K562 (cell line): ENCODE results near the gene CDX1. TPM values are rescaled to one million over a fixed set of nuclear protein-coding genes. Genes with fewer than 3 reads are reported as not detected.

Experiments used
- ATAC-seq: fragments of 200-7000 bp; cut with Tn5 transposase; 3 replicates; pipeline ENCODE4 v1.9.1; 2020; ENCODE audit warnings: moderate library complexity
- BruUV-seq: library from RNA; stranded (reverse); fragments of 400-500 nt; replicated peaks from 2 replicates; lab custom pipeline; 2021; lab: Mats Ljungman, UMichigan
- CTCF ChIA-PET: fragments of 300-600 bp; formaldehyde crosslinking; extraction: SDS; loops from one replicate; lab custom pipeline; 2021; ENCODE audit warnings: low intra/inter-chr PET ratio; lab: Yijun Ruan, JAX
- POLR2A ChIA-PET: fragments of 300-600, 350-650 bp; sonication (Branson Sonifier 250); formaldehyde crosslinking; extraction: SDS; loops from one replicate; lab custom pipeline; 2021; ENCODE audit warnings: antibody characterized with exemption, inconsistent platforms; lab: Yijun Ruan, JAX
- DNase-seq, 4 experiments: peaks; one replicate each; pipeline versions ENCODE4 v3.0.0 to v3.0.0-alpha.2; 2011 to 2018; ENCODE audit warnings: low spot score in 3 of 4, mixed read lengths in 3 of 4; ENCODE audit errors: extremely low read depth in 1 of 4
- FAIRE-seq: peaks from 2 replicates; lab custom pipeline; 2011; peaks lifted over from hg19 to GRCh38; lab: Jason Lieb, UNC
- H2AFZ ChIP-seq: 2 replicates; pipeline ENCODE4 v1.6.0; 2011; ENCODE audit warnings: low read depth, low read length, control low read depth, inconsistent platforms
- H3K27ac ChIP-seq: fragments of 200-600 bp; 3 replicates; pipeline ENCODE4 v1.8.0; 2011; ENCODE audit warnings: low read depth, mild to moderate bottlenecking, control low read depth, inconsistent platforms, low read length, moderate library complexity, mixed read lengths; ENCODE audit errors: extremely low read depth
- H3K27me3 ChIP-seq, 2 experiments: fragments of 300-600 bp in 1 of 2; 2 replicates in 1 of 2; 3 replicates in 1 of 2; pipeline versions ENCODE4 v1.6.0 to v1.8.0; 2011; ENCODE audit warnings: inconsistent platforms in 2 of 2, low read length in 2 of 2, mild to moderate bottlenecking in 1 of 2, mixed read lengths in 1 of 2, moderate library complexity in 1 of 2; ENCODE audit not compliant: control insufficient read depth in 2 of 2, insufficient read depth in 2 of 2
- H3K36me3 ChIP-seq: fragments of 300-600 bp; 3 replicates; pipeline ENCODE4 v1.8.0; 2011; ENCODE audit warnings: mild to moderate bottlenecking, low read length, inconsistent platforms; ENCODE audit not compliant: control insufficient read depth, insufficient read depth
- H3K4me1 ChIP-seq, 2 experiments: fragments of 200-600 bp in 1 of 2; replicated peaks in 1 of 2; 2 replicates in 1 of 2; 3 replicates in 1 of 2; pipeline versions ENCODE4 v1.5.1 to v1.8.0; 2011; ENCODE audit warnings: inconsistent platforms in 2 of 2, low read length in 2 of 2, mild to moderate bottlenecking in 1 of 2, mixed read lengths in 1 of 2, moderate library complexity in 1 of 2; ENCODE audit not compliant: control insufficient read depth in 2 of 2, insufficient read depth in 2 of 2
- H3K4me2 ChIP-seq: 2 replicates; pipeline ENCODE4 v1.6.1; 2011; ENCODE audit warnings: low read length, control low read depth, inconsistent platforms, mixed read lengths; ENCODE audit not compliant: insufficient read depth
- H3K4me3 ChIP-seq: fragments of 200-600 bp; sonication (generic), shearing (Covaris generic); 2 replicates; pipeline ENCODE4 v1.5.1; 2016; ENCODE audit warnings: control low read depth, inconsistent platforms
- H3K79me2 ChIP-seq: fragments of 200-600 bp; 3 replicates; pipeline ENCODE4 v1.8.0; 2011; ENCODE audit warnings: low read length, inconsistent platforms; ENCODE audit not compliant: control insufficient read depth, insufficient read depth
- H3K9ac ChIP-seq, 2 experiments: 2 replicates each; pipeline versions ENCODE4 v1.6.0 to v1.6.1; 2011; ENCODE audit warnings: low read depth in 2 of 2, low read length in 2 of 2, control low read depth in 1 of 2, inconsistent platforms in 1 of 2, mild to moderate bottlenecking in 1 of 2, mixed read lengths in 1 of 2; ENCODE audit not compliant: insufficient read depth in 1 of 2
- H3K9me1 ChIP-seq: one replicate; pipeline ENCODE4 v1.6.0; 2011; ENCODE audit warnings: inconsistent platforms, mild to moderate bottlenecking, low read length, moderate library complexity; ENCODE audit not compliant: control insufficient read depth, insufficient read depth
- H3K9me3 ChIP-seq: replicated peaks from 2 replicates; pipeline ENCODE4 v1.5.1; 2011; ENCODE audit warnings: low read depth, low read length, inconsistent platforms; ENCODE audit not compliant: control insufficient read depth, insufficient read depth
- H4K20me1 ChIP-seq: replicated peaks from 2 replicates; pipeline ENCODE4 v1.6.1; 2011; ENCODE audit warnings: low read length, inconsistent platforms, mixed read lengths; ENCODE audit not compliant: control insufficient read depth, insufficient read depth
- CTCF ChIP-seq, 3 experiments: IDR thresholded peaks in 2 of 3; conservative IDR thresholded peaks in 1 of 3; 2 replicates each; pipeline ENCODE4 v1.5.1; 2011 to 2012; ENCODE audit warnings: low read length in 3 of 3, mild to moderate bottlenecking in 3 of 3, control low read depth in 2 of 3, improper control_type of control experiment in 1 of 3, inconsistent platforms in 1 of 3, low read depth in 1 of 3, mixed read lengths in 1 of 3, moderate library complexity in 1 of 3; ENCODE audit not compliant: insufficient read depth in 2 of 3
- REST ChIP-seq, 2 experiments: fragments of 450-650 bp; formaldehyde crosslinking in 1 of 2; IDR thresholded peaks; 2 replicates each; pipeline versions ENCODE4 v1.4.0 to v1.6.1; 2014 to 2020; ENCODE audit warnings: mild to moderate bottlenecking in 2 of 2, borderline replicate concordance in 1 of 2, low read depth in 1 of 2
- RHOXF2B ChIP-seq: fragments of 250-450 bp; sonication (Bioruptor Pico); conservative IDR thresholded peaks from 2 replicates; pipeline ENCODE4 v1.5.1; 2021
- SMARCB1 ChIP-seq: IDR thresholded peaks from 2 replicates; pipeline ENCODE4 v1.6.1; 2011; ENCODE audit warnings: improper control_type of control experiment, low read depth; ENCODE audit not compliant: insufficient read length
- WGBS: fragments of 100-300 bp; shearing (Covaris generic); methylation state at CpG from one replicate; pipeline ENCODE4 v1.1.6; 2016; ENCODE audit warnings: low coverage, mixed read lengths; ENCODE audit not compliant: insufficient coverage; ENCODE audit errors: missing lambda C conversion rate; 5-methylcytosine and 5-hydroxymethylcytosine counted together
- in situ Hi-C: fragments of 300-500 bp; cut with MboI; formaldehyde crosslinking; loops from 4 replicates; pipeline ENCODE4 v1.15.0; 2018; ENCODE audit warnings: inconsistent platforms, mixed read lengths
- intact Hi-C: fragments of 100-400 bp; cut with micrococcal nuclease; formaldehyde crosslinking; loops from 2 replicates; pipeline ENCODE4 v1.14.2; 2022
- polyA plus RNA-seq, 8 experiments: library from polyadenylated mRNA; depleted of rRNA in 4 of 8; stranded (reverse) in 5 of 8; unstranded in 3 of 8; fragments of >200 nt; fragmentation: Nextera tagmentation in 2 of 8; fragmentation: Illumina TruSeq in 1 of 8; extraction: Ambion mirVana in 2 of 8; extraction: Trizol in 1 of 8; gene quantifications; 2 replicates each; pipeline versions ENCODE4 v1.2.1 to v1.2.3, GENCODE V29; 2011 to 2014; ENCODE audit warnings: inconsistent platforms in 1 of 8, missing spikeins in 1 of 8
- total RNA-seq, 7 experiments: library from RNA; depleted of rRNA in 6 of 7; stranded (reverse); fragments of >200 nt in 6 of 7; fragmentation: Illumina TruSeq in 2 of 7; extraction: Trizol in 2 of 7; gene quantifications; 2 replicates each; pipeline versions ENCODE4 v1.2.1 to v1.2.3, GENCODE V29; 2011 to 2021; ENCODE audit warnings: low replicate concordance in 1 of 7

Gene CDX1
- total and polyA plus RNA-seq, 9 of the 15 experiments (the other 6 are each of a cell fraction or from before 2014, with no cell fraction given), result 0.06 to 0.16 TPM; not detected in 7

GRCh38 chr5:150167908-150168307 is 1.3 kb downstream of the CDX1 start:
- Histone ChIP-seq H4K20me1 (no peaks in the 10 kb centered on the region), H3K79me2 (no peaks in the 10 kb centered on the region), H3K27me3 (peaks cover 15 to 39% of the 10 kb centered on the region in 2 experiments; a peak in 4 of 5 replicates), H3K4me1 (peaks cover 0 to 6% of the 10 kb centered on the region in 2 experiments; a peak in 2 of 5 replicates), H3K4me3 (no peak overlapping the region), H3K4me2 (no peak overlapping the region), H3K9me3 (no peaks in the 10 kb centered on the region), H3K9me1 (no peaks in the 10 kb centered on the region), H2AFZ (no peak overlapping the region), H3K36me3 (no peaks in the 10 kb centered on the region), H3K9ac (no peak overlapping the region), H3K27ac (no peak overlapping the region)
- WGBS, result 12% methylated on average over 12 of the region's 14 CpGs
- no TSS peak for BruUV-seq
- DNase-seq (no peak), FAIRE-seq (no peak), ATAC-seq (peak; percentile 61)
- in situ Hi-C loops (no loop called here), intact Hi-C loops (no loop called here)
- TF ChIP-seq SMARCB1 (no peak), RHOXF2B (no peak), CTCF (IDR thresholded peaks at IDR 0.05 in 2 of 3, conservative IDR thresholded peaks at IDR 0.05 in 1 of 3; ENCODE audit: insufficient read depth in 2 of 3, low read depth in 1 of 3, low read length in 3 of 3) (peak; percentile 33 to 58 (median 36); a peak in 5 of 6 replicates), REST (IDR thresholded peaks at IDR 0.05; ENCODE audit: borderline replicate concordance) (no peak), REST (CRISPR knock-in tag; IDR thresholded peaks at IDR 0.05; ENCODE audit: low read depth) (no peak)
- CTCF ChIA-PET, result interaction anchor here (0.6 kb wide), 1 partner anchor 333 kb away, joined by 3 read pairs; no protein-coding TSS in a partner anchor
- POLR2A ChIA-PET, result interaction anchor here (0.6 kb wide), 2 partner anchors 11 to 132 kb away, joined by 3 read pairs; no protein-coding TSS in a partner anchor
